HCT116 (cell line): Measurements from ENCODE around the gene ATXN7L1. TPM values are rescaled to one million over a fixed set of nuclear protein-coding genes. Genes with fewer than 3 reads are reported as not detected.

Experiments used
- ATAC-seq: fragments of 200-7000 bp; cut with Tn5 transposase; 2 replicates; pipeline ENCODE4 v1.9.1; 2020; ENCODE audit warnings: mild to moderate bottlenecking, moderate library complexity
- BruUV-seq: library from RNA; stranded (reverse); fragments of 400-500 nt; replicated peaks from 2 replicates; lab custom pipeline; 2021; lab: Mats Ljungman, UMichigan
- CTCF ChIA-PET: fragments of 300-600 bp; sonication (Branson Sonifier 250); formaldehyde crosslinking; loops from one replicate; lab custom pipeline; 2021; ENCODE audit warnings: antibody characterized with exemption; lab: Charles Lee
- POLR2A ChIA-PET: fragments of 300-600, 350-600 bp; sonication (Branson Sonifier 250); formaldehyde crosslinking; loops from one replicate; lab custom pipeline; 2021; ENCODE audit warnings: antibody characterized with exemption; lab: Charles Lee
- RAD21 ChIA-PET, 2 experiments: fragments of 300-600 bp; sonication (Branson Sonifier 250); formaldehyde crosslinking; loops; one replicate each; lab custom pipeline; 2023; ENCODE audit warnings: low total read pairs in 2 of 2; ENCODE audit not compliant: uncharacterized antibody in 2 of 2, unreplicated experiment in 2 of 2, low non-redundant PET in 1 of 2; lab: Charles Lee
- DNase-seq: peaks from one replicate; pipeline ENCODE4 v3.0.0-alpha.2; 2010; ENCODE audit warnings: low read depth, low spot score
- H2AFZ ChIP-seq: fragments of 200-600 bp; shearing (Covaris generic), sonication (generic); 2 replicates; pipeline ENCODE4 v1.6.1; 2017; ENCODE audit warnings: low read depth, mixed run types, mixed read lengths, antibody characterized with exemption, low read length; ENCODE audit not compliant: poor library complexity, severe bottlenecking
- H3K27ac ChIP-seq: 2 replicates; pipeline ENCODE4 v1.5.1; 2012; ENCODE audit warnings: low read depth, low read length
- H3K27me3 ChIP-seq: fragments of 200-600 bp; sonication (generic); 2 replicates; pipeline ENCODE4 v1.6.1; 2016; ENCODE audit warnings: mixed run types, low read length, mixed read lengths; ENCODE audit not compliant: insufficient read depth
- H3K36me3 ChIP-seq, 2 experiments: fragments of 200-500 bp in 1 of 2; fragments of 200-600 bp in 1 of 2; sonication (Bioruptor generic) in 1 of 2; sonication (generic) in 1 of 2; 2 replicates each; pipeline versions ENCODE4 v1.5.1 to v1.6.1; 2014 to 2016; ENCODE audit warnings: low read length in 2 of 2, inconsistent platforms in 1 of 2, mixed read lengths in 1 of 2, mixed run types in 1 of 2; ENCODE audit not compliant: insufficient read depth in 2 of 2, control insufficient read depth in 1 of 2
- H3K4me1 ChIP-seq, 2 experiments: fragments of 200-600 bp in 1 of 2; sonication (generic) in 1 of 2; 2 replicates each; pipeline versions ENCODE4 v1.5.1 to v1.6.1; 2012 to 2017; ENCODE audit warnings: low read length in 2 of 2, inconsistent platforms in 1 of 2, mild to moderate bottlenecking in 1 of 2, mixed read lengths in 1 of 2, mixed run types in 1 of 2, moderate library complexity in 1 of 2; ENCODE audit not compliant: insufficient read depth in 2 of 2, control insufficient read depth in 1 of 2
- H3K4me2 ChIP-seq: fragments of 200-600 bp; sonication (generic); 2 replicates; pipeline ENCODE4 v1.6.1; 2017; ENCODE audit warnings: mixed run types, low read length, mixed read lengths
- H3K4me3 ChIP-seq, 2 experiments: fragments of 200-600 bp in 1 of 2; sonication (generic) in 1 of 2; replicated peaks in 1 of 2; 2 replicates each; pipeline ENCODE4 v1.5.1; 2011 to 2016; ENCODE audit warnings: low read length in 2 of 2, control low read depth in 1 of 2, low read depth in 1 of 2, mild to moderate bottlenecking in 1 of 2, mixed read lengths in 1 of 2, mixed run types in 1 of 2
- H3K79me2 ChIP-seq: fragments of 200-600 bp; sonication (generic); 2 replicates; pipeline ENCODE4 v1.6.1; 2017; ENCODE audit warnings: mild to moderate bottlenecking, mixed run types, low read length, moderate library complexity, mixed read lengths; ENCODE audit not compliant: insufficient read depth
- H3K9ac ChIP-seq: fragments of 200-600 bp; sonication (generic); 2 replicates; pipeline ENCODE4 v1.6.1; 2016; ENCODE audit warnings: low read length, mixed read lengths
- H3K9me2 ChIP-seq: fragments of 200-600 bp; sonication (generic), shearing (Covaris generic); 2 replicates; pipeline ENCODE4 v1.6.1; 2017; ENCODE audit warnings: mixed run types, mild to moderate bottlenecking, moderate library complexity; ENCODE audit not compliant: insufficient read depth
- H3K9me3 ChIP-seq, 2 experiments: fragments of 200-500 bp in 1 of 2; fragments of 200-600 bp in 1 of 2; sonication (Bioruptor generic) in 1 of 2; sonication (generic) in 1 of 2; 2 replicates each; pipeline ENCODE4 v1.6.1; 2014 to 2017; ENCODE audit warnings: low read length in 2 of 2, mixed read lengths in 2 of 2, inconsistent platforms in 1 of 2, low read depth in 1 of 2, mild to moderate bottlenecking in 1 of 2, mixed run types in 1 of 2, moderate library complexity in 1 of 2; ENCODE audit not compliant: control insufficient read depth in 1 of 2, insufficient read depth in 1 of 2
- H4K20me1 ChIP-seq: fragments of 200-600 bp; sonication (generic), shearing (Covaris generic); 2 replicates; pipeline ENCODE4 v1.6.1; 2017; ENCODE audit warnings: mixed run types, mild to moderate bottlenecking, moderate library complexity; ENCODE audit not compliant: insufficient read depth
- CEBPB ChIP-seq: IDR thresholded peaks from 2 replicates; pipeline ENCODE4 v1.6.1; 2012; ENCODE audit warnings: low read depth
- CTCF ChIP-seq, 3 experiments: fragments of 200-600 bp in 1 of 3; sonication (generic) in 1 of 3; IDR thresholded peaks in 2 of 3; conservative IDR thresholded peaks in 1 of 3; 2 replicates each; pipeline ENCODE4 v1.5.1; 2012 to 2017; ENCODE audit warnings: low read depth in 2 of 3, low read length in 2 of 3, antibody characterized with exemption in 1 of 3, borderline replicate concordance in 1 of 3, control low read depth in 1 of 3, mild to moderate bottlenecking in 1 of 3, mixed read lengths in 1 of 3, mixed run types in 1 of 3, moderate library complexity in 1 of 3; ENCODE audit not compliant: insufficient read depth in 1 of 3
- EZH2phosphoT487 ChIP-seq: fragments of 200-600 bp; IDR thresholded peaks from 2 replicates; pipeline ENCODE4 v1.6.1; 2018; ENCODE audit warnings: antibody characterized with exemption, borderline replicate concordance
- JUND ChIP-seq: IDR thresholded peaks from 2 replicates; pipeline ENCODE4 v1.6.1; 2012
- MAX ChIP-seq: IDR thresholded peaks from 2 replicates; pipeline ENCODE4 v1.6.1; 2012
- POLR2A ChIP-seq: IDR thresholded peaks from 2 replicates; pipeline ENCODE4 v1.7.0; 2011; ENCODE audit warnings: borderline replicate concordance; ENCODE audit not compliant: insufficient read depth, insufficient read length; ENCODE audit errors: extremely low read depth
- POLR2AphosphoS5 ChIP-seq: IDR thresholded peaks from 2 replicates; pipeline ENCODE4 v1.6.1; 2011; ENCODE audit warnings: mild to moderate bottlenecking, low read depth, low read length, moderate library complexity
- REST ChIP-seq: IDR thresholded peaks from 2 replicates; pipeline ENCODE4 v1.6.1; 2012; ENCODE audit warnings: low read depth
- SRF ChIP-seq: IDR thresholded peaks from 2 replicates; pipeline ENCODE4 v1.6.1; 2012; ENCODE audit warnings: low read depth
- TCF7L2 ChIP-seq: IDR thresholded peaks from 2 replicates; pipeline ENCODE4 v1.7.0; 2011; ENCODE audit warnings: borderline replicate concordance, inconsistent platforms; ENCODE audit not compliant: insufficient read depth, insufficient read length; ENCODE audit errors: extremely low read depth
- YY1 ChIP-seq: IDR thresholded peaks from 2 replicates; pipeline ENCODE4 v1.6.1; 2011; ENCODE audit warnings: low read length, low read depth, moderate library complexity, mild to moderate bottlenecking; ENCODE audit not compliant: insufficient replicate concordance; ENCODE audit errors: extremely low read depth
- ZBTB33 ChIP-seq: IDR thresholded peaks from 2 replicates; pipeline ENCODE4 v1.6.1; 2011; ENCODE audit warnings: mild to moderate bottlenecking, low read length, moderate library complexity; ENCODE audit not compliant: insufficient replicate concordance; ENCODE audit errors: extremely low read depth
- ZFX ChIP-seq: fragments of 450-650 bp; IDR thresholded peaks from 2 replicates; pipeline ENCODE4 v1.6.1; 2017
- ZNF274 ChIP-seq: fragments of 200-500 bp; sonication (Bioruptor generic); IDR thresholded peaks from 2 replicates; pipeline ENCODE4 v1.6.1; 2014; ENCODE audit warnings: mild to moderate bottlenecking, low read depth, low read length, inconsistent platforms
- intact Hi-C: fragments of 100-400 bp; cut with micrococcal nuclease; formaldehyde crosslinking; loops from 2 replicates; pipeline ENCODE4 v1.10.0; 2022
- total RNA-seq: library from RNA; stranded (reverse); gene quantifications from one replicate; pipeline ENCODE4 v1.2.1, GENCODE V29; 2021; ENCODE audit not compliant: unreplicated experiment

The ATXN7L1 gene
- total RNA-seq, 1 experiment from 2014 or later, result 11.5 TPM

GRCh38 chr7:105617280-105618015 is 259.0 kb downstream of the ATXN7L1 start:
- no peak overlapping the region for H3K4me3 ChIP-seq
- no peak overlapping the region for H2AFZ ChIP-seq
- no peak overlapping the region for H3K4me2 ChIP-seq
- H3K79me2 ChIP-seq, result no peaks in the 10 kb centered on the region
- intact Hi-C loops, result no loop called here
- no peak for DNase-seq
- ChIA-PET RAD21 (no interaction called here), POLR2A (no interaction called here), CTCF (no interaction called here)
- no peaks in the 10 kb centered on the region for H4K20me1 ChIP-seq
- H3K4me1 ChIP-seq, result no peaks in the 10 kb centered on the region
- H3K9me3 ChIP-seq, result no peaks in the 10 kb centered on the region
- H3K27ac ChIP-seq, result no peak overlapping the region
- no peaks in the 10 kb centered on the region for H3K9me2 ChIP-seq
- no peaks in the 10 kb centered on the region for H3K36me3 ChIP-seq
- no peak overlapping the region for H3K9ac ChIP-seq
- BruUV-seq, result no TSS peak
- TF ChIP-seq CEBPB (no peak), POLR2A (no peak), SRF (no peak), CTCF (IDR thresholded peaks at IDR 0.05 in 2 of 3, conservative IDR thresholded peaks at IDR 0.05 in 1 of 3; ENCODE audit: borderline replicate concordance in 1 of 3, insufficient read depth in 1 of 3, low read depth in 2 of 3, low read length in 2 of 3) (no peak), EZH2phosphoT487 (no peak), POLR2AphosphoS5 (no peak), REST (no peak), ZFX (no peak), ZNF274 (no peak), TCF7L2 (no peak), JUND (no peak), ZBTB33 (no peak), YY1 (no peak), MAX (no peak)
- no peaks in the 10 kb centered on the region for H3K27me3 ChIP-seq
- ATAC-seq, result no peak
